IPS-NIHi7 (cell line): ENCODE data around the gene AIMP1.

ENCODE experiments used
- DNase-seq: peaks from one replicate; pipeline ENCODE4 v3.0.0; 2012; ENCODE audit warnings: mixed read lengths; ENCODE audit errors: extremely low spot score

The AIMP1 gene

DNA sequence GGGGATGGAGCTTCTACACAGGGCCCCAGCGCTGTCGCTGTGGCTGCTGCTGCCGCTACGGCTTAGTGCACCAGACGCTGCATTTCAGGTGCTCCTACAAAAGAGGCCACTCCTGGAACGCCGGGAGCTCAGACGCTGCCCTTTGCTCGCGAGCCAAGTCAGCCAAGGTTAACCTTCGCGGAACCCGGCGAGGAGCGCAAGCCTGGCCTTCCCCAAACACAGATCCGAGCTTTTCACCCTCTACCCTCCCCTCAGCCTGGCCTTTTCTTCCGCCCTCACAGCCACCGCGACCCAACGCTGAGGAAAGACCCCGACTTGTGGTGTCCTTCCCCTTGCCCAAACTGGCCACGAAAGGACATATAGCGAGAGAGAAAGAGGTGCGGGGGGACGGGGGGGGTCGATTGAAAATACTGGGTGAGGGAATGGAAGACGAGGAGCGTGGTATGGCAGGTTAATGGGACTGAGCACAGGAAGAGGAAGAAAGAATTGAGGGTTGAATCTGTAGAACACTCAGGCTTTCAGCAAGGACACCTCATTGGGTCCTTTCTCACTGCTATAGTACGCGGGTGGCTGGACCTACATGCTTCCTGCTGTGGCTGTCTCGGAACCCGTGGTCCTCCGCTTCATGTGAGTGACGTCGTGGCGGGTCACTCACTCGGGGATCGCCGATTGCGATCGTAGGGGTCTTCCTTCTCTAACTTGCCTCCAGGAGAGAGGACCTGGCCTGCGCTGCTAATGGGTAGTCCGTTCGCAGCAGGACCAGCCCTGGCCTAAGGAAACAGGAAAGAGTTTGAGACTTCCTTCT, at the start of gene AIMP1, which contains the start of gene TBCK:
Gene AIMP1, plus strand, starts transcription at position 583 of the 805 bp plus-strand sequence. CDS start 8,460 bp downstream, outside the sequence.
Gene TBCK, minus strand, starts transcription at position 242 of the 805 bp plus-strand sequence. CDS start 7,249 bp downstream, outside the sequence.
- peak; percentile 79 for DNase-seq

DNA sequence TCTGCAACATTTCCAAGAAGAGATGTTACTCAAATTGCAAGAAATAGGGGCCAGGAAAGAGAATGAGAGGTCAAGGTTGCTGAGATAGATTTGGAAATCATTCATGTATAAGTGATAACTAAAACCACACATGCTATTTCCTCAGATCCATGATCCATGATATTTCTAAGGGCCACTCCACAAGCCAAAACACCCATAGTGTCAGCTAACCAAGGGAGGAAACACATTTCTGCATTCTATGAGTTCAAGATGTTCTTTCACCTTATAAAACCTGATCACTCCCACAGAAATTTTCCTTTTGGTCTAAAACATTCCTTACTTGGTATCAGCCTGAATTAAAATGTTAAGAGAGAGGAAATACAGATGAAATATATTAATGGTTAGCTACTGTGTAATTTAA, 47.6 kb upstream of the AIMP1 start:
- no peak for DNase-seq

DNA sequence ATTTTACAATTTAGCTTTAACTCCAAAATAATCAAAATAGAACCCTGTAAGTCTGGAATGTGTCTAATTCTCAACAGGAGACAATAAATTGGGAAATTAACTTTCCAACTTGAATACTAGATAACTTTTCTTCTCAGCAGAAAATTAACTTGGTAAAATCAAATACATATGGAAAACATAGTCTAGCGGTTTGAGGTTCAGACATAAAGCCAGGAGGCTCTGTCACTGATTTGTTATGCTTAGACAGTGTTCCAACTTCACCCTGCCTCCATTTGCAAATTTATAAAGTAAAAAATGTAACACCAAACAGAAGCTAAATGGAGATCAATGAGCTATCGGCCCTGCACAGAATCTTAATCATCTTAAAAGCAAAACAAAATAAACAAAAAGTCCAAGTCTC, 46.6 kb upstream of the AIMP1 start:
- DNase-seq = no peak

DNA sequence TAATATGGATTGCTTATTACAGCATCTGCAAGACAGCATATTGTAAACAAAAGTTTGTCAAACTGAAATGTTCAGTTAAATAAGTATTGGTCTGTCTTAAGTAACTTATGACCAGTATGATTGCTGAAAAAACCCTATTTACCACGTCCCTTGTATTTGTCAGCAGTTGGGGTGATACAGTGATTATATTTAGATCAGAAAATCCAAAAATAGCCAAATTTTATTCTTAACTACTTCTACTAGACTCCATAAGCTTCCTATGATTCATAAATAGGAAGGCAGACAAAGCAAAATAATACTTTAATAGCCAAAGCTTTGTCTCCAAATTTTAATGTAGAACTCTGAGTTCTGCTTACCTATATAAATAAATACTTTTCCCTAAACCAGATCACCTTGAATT, 45.6 kb upstream of the AIMP1 start:
- no peak for DNase-seq

DNA sequence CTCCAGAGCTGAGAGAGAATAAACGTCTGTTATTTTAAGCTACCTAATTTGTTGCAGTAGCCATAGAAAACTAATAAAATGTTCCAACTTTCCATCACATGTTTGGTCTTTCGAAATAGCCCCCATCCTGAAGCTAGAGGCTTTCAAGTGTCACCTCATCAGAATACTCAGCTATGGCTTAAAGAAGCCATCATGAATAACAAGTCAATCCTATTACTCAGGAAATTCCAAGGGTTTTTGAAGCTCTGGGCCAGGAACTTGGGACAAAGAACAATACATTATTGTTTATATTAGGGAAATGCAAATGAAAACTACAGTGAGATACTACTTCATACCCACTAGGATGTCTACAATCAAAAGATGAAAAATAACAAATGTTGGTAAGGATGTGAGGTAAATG, 42.5 kb upstream of the AIMP1 start:
- no peak for DNase-seq

DNA sequence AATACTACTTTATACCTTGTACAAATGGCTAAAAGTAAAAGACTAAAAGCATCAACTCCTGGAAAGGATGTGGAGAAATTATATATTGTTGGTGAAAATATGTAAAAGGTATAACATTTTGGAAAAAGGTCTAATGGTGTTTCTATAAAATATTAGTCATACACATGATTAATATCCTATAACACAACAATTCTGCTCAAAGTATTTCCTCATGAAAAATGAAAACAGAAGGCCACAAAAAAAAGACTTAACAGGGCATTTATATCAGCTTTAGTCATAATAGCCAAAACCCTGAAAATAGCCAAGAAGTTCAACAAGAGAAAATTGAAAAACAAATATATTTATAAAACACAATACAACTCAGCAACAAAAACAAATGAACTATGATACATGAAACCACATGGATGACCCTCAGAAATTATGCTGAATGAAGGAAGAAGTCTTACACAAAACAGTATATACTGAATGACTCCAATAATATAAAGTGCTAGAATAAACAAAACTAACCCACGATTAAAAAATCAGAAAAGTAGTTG, 39.1 kb upstream of the AIMP1 start:
- DNase-seq = no peak

DNA sequence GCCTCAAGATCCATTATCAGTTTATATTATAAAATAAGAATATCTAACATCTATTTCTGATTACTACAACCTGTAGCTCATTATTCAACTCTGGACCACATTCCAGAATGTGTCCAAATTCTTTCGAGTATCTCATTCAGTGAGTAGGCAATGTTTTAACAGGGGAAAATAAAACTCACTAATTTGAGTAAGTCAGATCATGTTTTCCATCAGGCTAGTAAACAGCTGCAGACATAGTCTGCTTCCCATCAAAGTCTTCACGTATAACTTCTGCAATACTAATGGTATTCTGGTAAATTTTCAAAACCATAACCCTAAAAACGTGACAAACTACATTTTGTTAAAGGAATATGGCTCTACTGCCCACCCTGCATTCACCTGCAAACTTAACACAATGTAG, 32.1 kb upstream of the AIMP1 start:
- DNase-seq = no peak

DNA sequence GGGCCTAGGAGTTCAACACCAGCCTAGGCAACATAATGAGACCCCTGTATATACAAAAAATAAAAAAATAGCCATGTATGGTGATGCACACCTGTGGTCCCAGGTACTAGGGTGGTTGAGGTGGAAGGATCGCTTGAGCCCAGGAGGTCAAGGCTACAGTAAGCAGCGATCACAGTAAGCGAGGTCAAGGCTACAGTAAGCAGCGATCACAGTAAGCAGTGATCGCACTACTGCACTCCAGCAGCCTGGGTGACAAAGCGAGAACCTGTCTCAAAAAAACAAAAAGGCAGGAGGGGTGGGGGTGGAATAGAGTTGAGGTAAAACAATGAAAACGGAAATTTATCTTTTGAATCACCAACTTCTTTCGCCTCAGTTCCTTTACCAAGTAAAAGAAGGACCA, 29.7 kb upstream of the AIMP1 start:
- DNase-seq = no peak

DNA sequence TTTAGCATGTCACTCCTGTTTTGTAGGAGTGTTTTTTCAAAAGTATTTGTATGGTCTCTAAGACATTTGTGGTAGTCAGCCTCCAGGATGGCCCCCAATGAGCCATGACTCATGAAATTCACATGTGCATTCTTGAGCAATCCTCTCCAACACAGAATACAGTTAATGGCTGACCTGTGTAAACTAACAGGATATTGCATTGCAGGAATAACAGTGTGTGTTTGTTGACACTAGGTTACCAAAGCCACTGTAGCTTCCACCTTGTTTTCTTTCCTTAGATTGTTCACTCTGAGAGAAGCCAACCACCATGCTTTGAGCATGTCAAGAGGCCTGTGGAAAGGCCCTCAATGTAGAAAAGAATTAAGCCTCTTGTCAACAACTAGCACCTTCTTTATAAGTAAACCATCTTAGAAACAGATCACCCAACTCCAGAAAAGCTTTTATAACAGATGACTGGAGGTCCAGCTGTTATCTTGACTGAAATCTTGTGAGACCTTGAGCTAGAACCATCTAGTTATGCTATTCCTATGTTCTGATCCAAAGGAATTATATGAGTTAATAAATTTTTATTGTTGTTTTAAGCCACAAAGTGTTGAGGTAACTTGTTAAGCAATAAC, 28.9 kb upstream of the AIMP1 start:
- DNase-seq = no peak

DNA sequence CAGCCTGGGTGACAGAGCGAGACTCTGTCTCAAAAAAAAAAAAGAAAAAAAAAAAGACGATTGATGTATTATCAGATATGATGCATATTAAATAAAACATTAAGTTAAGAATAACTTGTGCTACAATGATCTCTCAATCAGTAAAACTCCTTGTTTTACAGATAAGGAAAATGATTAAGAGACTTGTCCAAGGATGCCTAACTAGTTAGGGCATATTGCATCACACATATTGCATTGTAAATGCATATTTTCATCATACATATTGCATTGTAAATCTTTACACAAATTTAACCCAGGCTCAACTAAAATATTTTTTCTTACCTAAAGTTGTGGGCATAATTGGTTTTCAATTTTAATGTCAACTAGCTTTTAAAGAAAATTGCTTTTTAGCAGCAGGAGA, 26.6 kb upstream of the AIMP1 start:
- no peak for DNase-seq

DNA sequence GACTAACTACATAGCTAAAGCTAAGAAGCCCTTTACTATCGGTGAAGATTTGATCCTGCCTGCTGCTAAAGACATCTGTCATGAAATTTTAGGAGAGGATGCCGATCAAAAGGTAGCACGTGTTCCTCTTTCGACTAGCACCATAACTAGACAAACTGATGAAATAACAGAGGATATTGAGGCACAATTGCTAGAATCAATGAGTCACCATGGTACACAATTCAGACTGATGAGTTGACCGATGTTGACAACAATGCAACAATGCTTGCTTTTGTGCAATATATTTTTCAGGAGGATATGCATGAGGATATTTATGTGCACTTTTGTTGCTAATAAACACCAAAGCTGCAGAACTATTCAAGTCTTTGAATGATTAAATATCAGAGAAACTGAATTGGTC, 24.7 kb upstream of the AIMP1 start:
- no peak for DNase-seq

DNA sequence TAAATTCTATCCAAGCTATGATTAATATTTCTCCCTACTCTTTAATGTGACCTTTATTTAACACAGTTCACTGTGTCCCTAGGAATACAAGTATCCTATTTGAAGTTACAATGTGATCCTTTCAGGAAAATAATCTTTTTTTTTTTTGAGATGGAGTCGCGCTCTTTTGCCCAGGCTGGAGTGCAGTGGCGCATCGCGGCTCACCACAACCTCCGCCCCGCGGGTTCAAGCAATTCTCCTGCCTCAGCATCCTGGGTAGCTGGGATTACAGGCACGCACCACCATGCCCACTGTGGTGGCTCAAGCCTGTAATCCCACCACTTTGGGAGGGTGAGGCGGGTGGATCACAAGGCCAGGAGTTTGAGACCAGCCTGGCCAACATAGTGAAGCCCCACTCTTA, 22.3 kb upstream of the AIMP1 start:
- no peak for DNase-seq

DNA sequence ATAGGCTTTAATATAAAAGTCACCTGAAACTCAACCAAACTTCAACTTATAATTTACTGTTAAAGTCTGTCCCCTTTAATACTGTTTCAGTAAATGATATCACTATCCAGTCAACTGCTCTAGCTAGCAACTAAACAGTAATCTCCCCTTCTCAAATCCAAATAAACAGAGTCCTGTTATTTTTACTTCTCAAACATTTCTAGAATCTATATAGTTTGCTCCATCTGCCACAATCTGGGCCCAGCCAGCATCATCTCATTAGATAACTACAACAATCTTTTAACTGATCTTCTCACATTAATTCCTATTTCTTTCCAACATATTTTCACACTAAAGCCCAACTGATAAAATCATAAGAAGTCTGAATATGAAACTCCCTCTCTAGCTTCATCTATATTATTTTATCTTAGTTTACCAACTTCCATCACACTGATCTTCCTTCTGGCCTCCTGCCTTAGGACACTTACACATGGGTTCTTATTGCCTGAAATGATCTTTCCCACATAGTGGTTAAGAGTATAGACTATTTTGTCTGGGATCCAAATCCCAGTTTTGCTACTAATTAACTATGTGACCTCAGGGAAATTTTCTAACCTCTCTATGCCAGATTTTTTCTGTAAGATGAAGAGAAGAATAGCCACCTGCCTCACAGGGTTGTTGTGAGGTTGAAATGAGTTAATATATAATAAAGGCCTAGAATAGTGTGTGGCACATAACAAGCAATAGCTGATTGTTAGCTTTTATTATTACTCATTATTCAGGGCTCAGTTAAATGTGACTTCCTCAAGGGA, 18.9 kb upstream of the AIMP1 start:
- DNase-seq = no peak

DNA sequence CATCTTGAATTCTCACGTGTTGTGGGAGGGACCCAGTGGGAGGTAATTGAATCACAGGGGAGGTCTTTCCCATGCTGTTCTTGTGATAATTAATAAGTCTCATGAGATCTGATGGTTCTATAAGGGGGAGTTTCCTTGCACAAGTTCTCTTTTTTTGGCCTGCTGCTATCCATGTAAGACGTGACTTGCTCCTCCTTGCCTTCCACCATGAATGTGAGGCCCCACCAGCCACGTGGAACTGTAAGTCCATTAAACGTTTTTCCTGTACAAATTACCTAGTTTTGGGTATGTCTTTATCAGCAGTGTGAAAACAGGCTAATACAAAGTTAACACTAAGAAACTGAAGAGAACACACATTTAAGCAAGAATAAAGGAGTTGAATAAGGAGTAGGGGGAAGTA, 16.4 kb upstream of the AIMP1 start:
- no peak for DNase-seq

DNA sequence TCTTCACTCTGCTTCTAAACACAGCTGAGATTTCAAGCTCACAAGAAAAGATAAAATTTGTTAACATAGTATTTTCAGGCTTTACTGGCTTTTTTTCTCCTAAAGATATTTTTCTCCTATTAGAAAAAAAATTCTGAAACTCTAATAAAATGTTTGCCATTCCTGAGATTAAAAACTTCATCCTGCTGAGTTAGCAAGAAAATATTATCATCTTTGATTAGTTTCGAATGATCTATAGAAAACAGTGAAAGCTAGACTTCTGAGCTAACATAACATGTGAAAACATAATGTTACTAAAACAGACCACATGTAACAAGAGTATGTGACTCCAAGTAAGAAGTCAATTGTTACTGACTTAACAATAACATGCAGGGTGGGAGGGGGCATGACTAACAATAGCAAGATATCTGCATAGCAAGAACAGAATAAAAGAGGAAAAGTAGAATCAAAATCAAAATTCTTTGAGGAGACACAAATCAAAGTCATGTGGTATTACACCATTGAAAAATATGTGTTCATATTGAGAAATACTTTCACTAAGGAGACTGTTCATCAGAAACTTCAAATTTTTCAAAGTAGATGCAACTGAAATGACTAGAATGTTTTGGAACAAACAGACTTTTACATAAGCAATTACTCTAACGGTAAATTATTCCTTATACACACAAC, 14.8 kb upstream of the AIMP1 start:
- DNase-seq = no peak

DNA sequence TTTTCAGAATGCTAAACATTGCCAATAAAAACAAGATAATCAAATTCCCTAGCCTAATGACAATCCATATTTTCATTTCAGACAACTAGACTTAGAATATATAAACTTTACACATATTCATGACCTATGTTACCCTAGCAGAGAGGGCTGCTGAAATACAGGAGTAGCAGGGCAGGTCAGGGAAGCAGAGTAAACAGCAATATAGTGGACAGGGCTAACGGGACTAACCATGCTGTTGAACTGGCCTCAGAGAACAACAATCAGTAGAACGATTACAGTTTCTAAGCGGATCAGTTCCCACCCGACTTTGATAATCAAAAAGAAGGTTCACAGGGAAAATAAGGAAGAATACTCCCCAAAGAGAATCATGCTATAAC, 14.3 kb upstream of the AIMP1 start:
- no peak for DNase-seq

DNA sequence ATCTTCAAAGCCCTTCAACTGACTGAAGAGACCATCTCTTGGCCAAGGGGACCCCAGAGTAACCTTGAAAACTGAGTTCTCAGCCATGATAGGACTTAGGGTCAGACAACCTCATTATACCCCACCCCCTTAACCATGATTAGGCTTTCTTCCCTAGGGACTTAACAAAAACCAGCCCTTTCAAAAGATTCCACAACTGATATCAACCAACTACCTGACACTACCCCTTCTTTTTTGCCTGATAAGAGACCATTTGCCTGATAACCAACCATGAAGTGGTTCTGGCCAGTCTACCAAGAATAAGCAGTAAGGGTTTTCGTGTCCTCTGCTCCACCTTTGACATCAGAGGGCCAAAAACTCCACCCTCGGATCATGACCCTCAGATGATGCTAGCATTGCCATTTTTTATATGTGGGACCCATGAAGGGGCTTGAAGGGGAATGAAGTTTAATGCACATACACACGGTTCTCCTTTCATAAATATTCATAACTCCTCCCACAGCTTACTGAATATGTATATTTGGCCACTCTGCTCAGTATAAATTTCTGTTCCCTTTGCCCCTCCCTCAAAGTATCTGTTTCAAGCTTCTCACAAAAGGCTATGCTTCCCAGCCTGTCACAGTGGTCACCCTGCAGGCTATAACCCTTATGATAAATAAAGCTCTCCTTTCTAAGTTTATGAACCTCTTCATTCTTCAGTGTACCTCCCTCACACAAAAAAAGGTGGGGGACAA, 12.6 kb upstream of the AIMP1 start:
- DNase-seq = no peak

DNA sequence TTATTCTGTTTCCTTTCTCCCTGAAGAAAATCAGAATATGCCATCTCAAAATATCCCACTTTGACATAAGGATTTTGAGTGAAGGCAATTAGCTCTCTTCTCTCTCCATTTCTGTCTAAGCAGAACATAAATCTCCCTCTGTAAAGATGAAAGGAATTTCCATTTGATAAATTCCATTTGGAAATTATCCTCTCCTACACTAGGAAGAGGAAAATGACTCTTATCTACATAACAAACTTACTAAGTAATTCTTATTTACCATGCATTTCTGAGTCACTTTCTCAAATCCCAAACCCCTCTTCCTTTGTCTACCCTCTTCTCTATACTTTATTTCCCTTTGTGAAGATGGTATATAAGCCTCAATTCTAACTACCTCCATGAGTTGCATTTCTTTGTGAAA, 11.7 kb upstream of the AIMP1 start:
- DNase-seq = no peak

DNA sequence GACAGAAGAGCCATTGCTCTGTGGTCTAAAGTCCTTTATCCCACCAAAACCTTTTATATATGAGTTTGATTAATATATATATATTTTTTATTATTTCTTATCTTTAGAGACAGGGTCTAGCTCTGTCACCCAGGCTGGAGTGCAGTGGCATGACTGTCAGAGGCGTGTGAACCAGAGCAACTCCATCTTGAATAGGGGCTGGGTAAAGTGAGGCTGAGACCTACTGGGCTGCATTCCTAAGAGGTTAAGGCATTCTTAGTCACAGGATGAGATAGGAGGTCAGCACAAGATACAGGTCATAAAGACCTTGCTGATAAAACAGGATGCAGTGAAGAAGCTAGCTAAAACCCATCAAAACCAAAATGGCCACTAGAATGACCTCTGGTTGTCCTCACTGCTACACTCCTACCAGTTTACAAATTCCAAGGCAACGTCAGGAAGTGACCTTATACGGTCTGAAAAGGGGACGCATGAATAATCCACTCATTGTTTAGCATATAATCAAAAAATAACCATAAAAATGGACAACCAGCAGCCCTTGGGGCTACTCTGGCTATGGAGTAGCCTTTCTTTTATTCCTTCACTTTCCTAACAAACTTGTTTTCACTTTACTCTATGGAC, 10.8 kb upstream of the AIMP1 start:
- DNase-seq = no peak

DNA sequence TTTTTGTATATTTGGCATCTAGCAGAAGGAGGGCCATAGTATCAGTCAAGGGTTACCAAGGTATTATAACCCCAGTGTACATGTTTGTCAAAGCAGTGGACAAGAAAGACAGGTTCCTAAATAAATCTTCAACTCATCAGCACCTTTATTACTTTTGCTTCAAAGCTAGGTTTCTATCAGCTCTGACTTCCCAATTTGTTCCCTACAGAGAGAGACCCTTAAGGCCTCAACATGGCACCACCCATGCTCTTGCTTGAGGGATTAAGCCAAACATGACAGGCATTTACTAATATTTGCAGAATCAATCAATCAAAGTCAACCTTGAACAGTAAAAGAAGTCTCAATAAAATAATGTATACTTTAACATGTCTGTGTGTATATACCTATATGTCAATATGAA, 9.8 kb upstream of the AIMP1 start:
- DNase-seq = no peak

DNA sequence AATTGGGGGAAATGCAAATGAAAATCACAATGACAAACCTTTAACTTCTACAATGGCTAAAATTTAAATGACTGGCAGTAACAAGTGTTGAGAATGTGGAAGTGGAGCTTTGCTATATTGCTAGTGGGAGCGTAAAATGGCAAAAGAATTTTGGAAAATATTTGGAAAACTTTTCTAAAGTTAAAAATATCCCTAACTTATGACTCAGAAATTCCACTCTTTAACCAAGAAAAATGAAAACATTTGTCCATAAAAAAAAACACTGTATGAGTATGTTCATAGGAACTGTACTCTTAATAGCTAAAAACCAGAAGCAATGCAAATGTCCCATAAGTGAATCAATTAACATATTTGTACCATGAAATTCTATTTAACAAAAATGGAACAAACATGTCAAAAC, 4.0 kb upstream of the AIMP1 start:
- no peak for DNase-seq
